Adrenal gland (tissue), 5 donors: Measurements from ENCODE around the gene SIAH3.

ENCODE experiments used
- POLR2A ChIP-seq, 2 donors: fragments of 450-650 bp; IDR thresholded peaks; one replicate each; pipeline ENCODE4 v1.6.1; 2017; ENCODE audit warnings: antibody characterized with exemption in 2 of 2, mild to moderate bottlenecking in 2 of 2, moderate library complexity in 1 of 2
- TF ChIP-seq, protein P1 (sequence below), 6 experiments: fragments of 450-650 bp in 4 of 6; fragments of 200-600 bp in 2 of 6; sonication (generic) in 1 of 6; IDR thresholded peaks; 1 replicate in 5 of 6; 2 replicates in 1 of 6; pipeline versions ENCODE4 v1.5.1 to v1.8.0; 2016 to 2021; ENCODE audit warnings: antibody characterized with exemption in 6 of 6, mild to moderate bottlenecking in 2 of 6, moderate library complexity in 1 of 6
- donor health status: DM: no; HTN: no; CAD: no.

- TF ChIP-seq, protein P1, sequence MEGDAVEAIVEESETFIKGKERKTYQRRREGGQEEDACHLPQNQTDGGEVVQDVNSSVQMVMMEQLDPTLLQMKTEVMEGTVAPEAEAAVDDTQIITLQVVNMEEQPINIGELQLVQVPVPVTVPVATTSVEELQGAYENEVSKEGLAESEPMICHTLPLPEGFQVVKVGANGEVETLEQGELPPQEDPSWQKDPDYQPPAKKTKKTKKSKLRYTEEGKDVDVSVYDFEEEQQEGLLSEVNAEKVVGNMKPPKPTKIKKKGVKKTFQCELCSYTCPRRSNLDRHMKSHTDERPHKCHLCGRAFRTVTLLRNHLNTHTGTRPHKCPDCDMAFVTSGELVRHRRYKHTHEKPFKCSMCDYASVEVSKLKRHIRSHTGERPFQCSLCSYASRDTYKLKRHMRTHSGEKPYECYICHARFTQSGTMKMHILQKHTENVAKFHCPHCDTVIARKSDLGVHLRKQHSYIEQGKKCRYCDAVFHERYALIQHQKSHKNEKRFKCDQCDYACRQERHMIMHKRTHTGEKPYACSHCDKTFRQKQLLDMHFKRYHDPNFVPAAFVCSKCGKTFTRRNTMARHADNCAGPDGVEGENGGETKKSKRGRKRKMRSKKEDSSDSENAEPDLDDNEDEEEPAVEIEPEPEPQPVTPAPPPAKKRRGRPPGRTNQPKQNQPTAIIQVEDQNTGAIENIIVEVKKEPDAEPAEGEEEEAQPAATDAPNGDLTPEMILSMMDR (IDR thresholded peaks at IDR 0.05), result no peak
- TF ChIP-seq POLR2A (IDR thresholded peaks at IDR 0.05), result no peak
Measured at GRCh38 chr13:45732916-45733315, 118.6 kb downstream of the SIAH3 start.
